CD4-positive, alpha-beta T cell (primary cell): Measurements from ENCODE around the gene EDEM1. TPM values are rescaled to one million over a fixed set of nuclear protein-coding genes. Genes with fewer than 3 reads are reported as not detected.

ENCODE experiments used
- ATAC-seq: fragments of 200-7000 bp; cut with Tn5 transposase; one replicate; pipeline ENCODE4 v1.10.0; 2022; ENCODE audit warnings: mild to moderate bottlenecking; ENCODE audit not compliant: poor library complexity
- CTCF ChIA-PET: fragments of 350-600 bp; sonication (Branson Sonifier 250); formaldehyde crosslinking; loops from one replicate; lab custom pipeline; 2021; ENCODE audit warnings: antibody characterized with exemption, inconsistent platforms; lab: Charles Lee
- POLR2A ChIA-PET: fragments of 350-600 bp; sonication (Branson Sonifier 250); formaldehyde crosslinking; loops from one replicate; lab custom pipeline; 2021; ENCODE audit warnings: antibody characterized with exemption, inconsistent platforms; lab: Charles Lee
- DNase-seq, 14 experiments: peaks; one replicate each; pipeline ENCODE4 v3.0.0-alpha.2; 2013 to 2020; ENCODE audit warnings: mixed read lengths in 2 of 14
- H3K27ac ChIP-seq, 2 donors: one replicate each; pipeline versions ENCODE4 v1.5.1 to v1.7.0; 2013; ENCODE audit warnings: low read length in 2 of 2, low read depth in 1 of 2, mild to moderate bottlenecking in 1 of 2
- H3K27me3 ChIP-seq, 2 experiments: 1 replicate in 1 of 2; 2 replicates in 1 of 2; pipeline versions ENCODE4 v1.6.1 to v1.7.0; 2013; ENCODE audit warnings: low read length in 2 of 2, control low read depth in 1 of 2, mild to moderate bottlenecking in 1 of 2, moderate library complexity in 1 of 2; ENCODE audit not compliant: insufficient read depth in 2 of 2, control insufficient read depth in 1 of 2
- H3K36me3 ChIP-seq: one replicate; pipeline ENCODE4 v1.6.1; 2013; ENCODE audit warnings: low read length, control low read depth; ENCODE audit not compliant: insufficient read depth
- H3K4me1 ChIP-seq: one replicate; pipeline ENCODE4 v1.6.1; 2013; ENCODE audit warnings: low read length, control low read depth; ENCODE audit not compliant: insufficient read depth
- H3K4me3 ChIP-seq: one replicate; pipeline ENCODE4 v1.5.1; 2013; ENCODE audit warnings: mild to moderate bottlenecking, low read length, moderate library complexity
- H3K9me3 ChIP-seq, 2 experiments: 1 replicate in 1 of 2; 2 replicates in 1 of 2; pipeline versions ENCODE4 v1.6.1 to v1.7.0; 2013; ENCODE audit warnings: low read length in 2 of 2, mild to moderate bottlenecking in 2 of 2, control low read depth in 1 of 2, moderate library complexity in 1 of 2; ENCODE audit not compliant: control insufficient read depth in 1 of 2, insufficient read depth in 1 of 2
- H3K27ac Mint-ChIP-seq: one replicate; pipeline ENCODE4 v1.8.0; 2020; ENCODE audit warnings: mixed read lengths
- H3K27me3 Mint-ChIP-seq: one replicate; pipeline ENCODE4 v1.8.0; 2021; ENCODE audit warnings: mixed read lengths
- H3K36me3 Mint-ChIP-seq: one replicate; pipeline ENCODE4 v1.8.0; 2021; ENCODE audit warnings: low read depth, mixed read lengths
- H3K4me1 Mint-ChIP-seq: one replicate; pipeline ENCODE4 v1.8.0; 2021; ENCODE audit warnings: low read depth, mixed read lengths
- H3K4me3 Mint-ChIP-seq: one replicate; pipeline ENCODE4 v1.8.0; 2020; ENCODE audit warnings: mild to moderate bottlenecking, mixed read lengths
- H3K9me3 Mint-ChIP-seq: one replicate; pipeline ENCODE4 v1.8.0; 2020; ENCODE audit warnings: mixed read lengths
- CTCF ChIP-seq: fragments of 200-600 bp; IDR thresholded peaks from one replicate; pipeline ENCODE4 v1.8.0; 2022; ENCODE audit warnings: antibody characterized with exemption, mild to moderate bottlenecking
- intact Hi-C, 2 experiments: fragments of 100-400 bp; cut with DNase I in 1 of 2; cut with micrococcal nuclease in 1 of 2; formaldehyde crosslinking; loops; one replicate each; pipeline versions ENCODE4 v1.15.1 to v1.9.0; 2023 to 2025; cut with DNase I, micrococcal nuclease
- total RNA-seq, 174 experiments: library from RNA in 2 of 174; stranded (reverse) in 2 of 174; gene quantifications; one replicate each; pipeline ENCODE4 v1.2.3 and lab custom pipeline; 2021 to 2026

EDEM1 gene
- total RNA-seq, 2 experiments from 2014 or later, result 106 to 114 TPM

- intact Hi-C loops, result no loop called here
- Mint-ChIP-seq H3K9me3 (no peaks in the 10 kb centered on the region), H3K27ac (peak overlapping the region; percentile 33), H3K4me1 (peaks cover 63% of the 10 kb centered on the region), H3K27me3 (no peaks in the 10 kb centered on the region), H3K36me3 (peaks cover 32% of the 10 kb centered on the region), H3K4me3 (no peak overlapping the region)
- Histone ChIP-seq H3K27me3 (no peaks in the 10 kb centered on the region), H3K9me3 (no peaks in the 10 kb centered on the region), H3K36me3 (peaks cover 23% of the 10 kb centered on the region), H3K4me3 (no peak overlapping the region), H3K27ac (no peak overlapping the region), H3K4me1 (peaks cover 3% of the 10 kb centered on the region)
- ChIA-PET CTCF (interaction anchor here (1.3 kb wide), 1 partner anchor 32 kb away, joined by 3 read pairs; no protein-coding TSS in a partner anchor), POLR2A (interaction anchor here (0.7 to 1.0 kb wide), 2 partner anchors 19 to 29 kb away, joined by 3 read pairs; no protein-coding TSS in a partner anchor)
- ATAC-seq, result no peak
- TF ChIP-seq CTCF, result no peak
- no peak for DNase-seq
Observed at GRCh38 chr3:5168110-5168509, 19.4 kb upstream of the EDEM1 start.

DNA sequence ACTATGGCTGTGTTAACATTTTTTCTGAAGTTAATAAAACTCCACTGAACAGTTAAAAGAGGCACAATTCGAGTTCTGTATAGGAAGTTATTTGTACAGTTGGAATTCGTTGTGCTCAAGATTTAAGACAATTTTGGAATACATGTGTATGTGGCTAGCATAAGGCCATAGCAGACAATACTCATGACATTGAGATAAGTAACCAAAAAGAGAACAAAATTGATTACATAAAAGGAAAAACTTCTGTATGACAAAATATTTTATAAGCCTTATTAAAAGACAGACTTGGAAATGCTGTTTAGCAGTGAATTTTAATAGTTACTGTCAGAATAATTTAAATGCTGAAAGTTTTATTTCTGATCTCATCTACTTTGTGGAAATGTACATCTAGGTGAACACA, 17.7 kb upstream of the EDEM1 start:
- Histone ChIP-seq H3K36me3 (peaks cover 38% of the 10 kb centered on the region), H3K9me3 (no peaks in the 10 kb centered on the region), H3K27me3 (no peaks in the 10 kb centered on the region), H3K4me1 (peaks cover 3% of the 10 kb centered on the region), H3K27ac (no peak overlapping the region), H3K4me3 (no peak overlapping the region)
- ChIA-PET CTCF (no interaction called here), POLR2A (no interaction called here)
- no peak for TF ChIP-seq CTCF
- Mint-ChIP-seq H3K27ac (peak overlapping the region; percentile 57), H3K4me3 (no peak overlapping the region), H3K27me3 (no peaks in the 10 kb centered on the region), H3K9me3 (no peaks in the 10 kb centered on the region), H3K4me1 (peaks cover 46% of the 10 kb centered on the region), H3K36me3 (peaks cover 46% of the 10 kb centered on the region)
- intact Hi-C loops, result loop anchor here in 1 of 2 experiments (5.0 kb wide), 1 partner anchor 37 kb away; no protein-coding TSS in a partner anchor
- DNase-seq (no peak), ATAC-seq (no peak)

GRCh38 chr3:5170975-5171374, 16.5 kb upstream of the EDEM1 start:
- peaks cover 49% of the 10 kb centered on the region for H3K36me3 ChIP-seq
- no peak for TF ChIP-seq CTCF
- Mint-ChIP-seq H3K4me1 (peaks cover 35% of the 10 kb centered on the region), H3K27ac (no peak overlapping the region), H3K4me3 (no peak overlapping the region), H3K27me3 (no peaks in the 10 kb centered on the region), H3K9me3 (no peaks in the 10 kb centered on the region), H3K36me3 (peaks cover 57% of the 10 kb centered on the region)
- ChIA-PET POLR2A (interaction anchor here (1.8 kb wide), 1 partner anchor 16 kb away, joined by 4 read pairs; the partner anchor contains the start of gene EDEM1), CTCF (no interaction called here)
- DNase-seq (no peak), ATAC-seq (no peak)
- intact Hi-C loops, result loop anchor here in 1 of 2 experiments (5.0 kb wide), 1 partner anchor 36 kb away; no protein-coding TSS in a partner anchor
- H3K4me1 ChIP-seq, result peaks cover 3% of the 10 kb centered on the region
- H3K27ac ChIP-seq, result no peak overlapping the region
- H3K27me3 ChIP-seq, result no peaks in the 10 kb centered on the region
- no peak overlapping the region for H3K4me3 ChIP-seq
- no peaks in the 10 kb centered on the region for H3K9me3 ChIP-seq
